Body of pancreas (tissue), 4 donors: ENCODE measurements around the gene GAS1.

Experiments
- CTCF ChIP-seq, 7 experiments: fragments of 450-650 bp in 4 of 7; fragments of 200-600 bp in 3 of 7; sonication (generic) in 3 of 7; IDR thresholded peaks; one replicate each; pipeline ENCODE4 v1.5.1; 2016 to 2019; ENCODE audit warnings: antibody characterized with exemption in 7 of 7
- POLR2A ChIP-seq, 3 donors: fragments of 450-650 bp; IDR thresholded peaks; one replicate each; pipeline ENCODE4 v1.6.1; 2016; ENCODE audit warnings: antibody characterized with exemption in 3 of 3, mild to moderate bottlenecking in 2 of 3

GRCh38 chr9:86943201-86944113, 3.8 kb downstream of the GAS1 start:
- TF ChIP-seq POLR2A (IDR thresholded peaks at IDR 0.05) (peak in 2 of 3 donors; percentile 48 to 61), CTCF (IDR thresholded peaks at IDR 0.05) (peak in 1 of 7 experiments; percentile 9)
